Measurements from ENCODE around the gene TTLL12.

Gene TTLL12

GRCh38 chr22:43222262-43222661, 35.3 kb upstream of the TTLL12 start:
- H3K36me3 ChIP-seq (replicated peaks; ENCODE audit: insufficient read depth, low read length): no peaks in the 10 kb centered on the region
- no peak overlapping the region for H3K9ac ChIP-seq (ENCODE audit: low read length)
- H3K79me2 ChIP-seq (ENCODE audit: low read length): no peaks in the 10 kb centered on the region
- no peak for DNase-seq
- no peak overlapping the region for H3K27ac ChIP-seq (ENCODE audit: low read length)
- no peak overlapping the region for H3K4me2 ChIP-seq (ENCODE audit: low read depth, low read length)
- H3K27me3 ChIP-seq (replicated peaks; ENCODE audit: insufficient read depth, low read length): peaks cover 6% of the 10 kb centered on the region
- no peaks in the 10 kb centered on the region for H3F3A ChIP-seq (ENCODE audit: insufficient read depth, low read length)
- no peak overlapping the region for H3K4me3 ChIP-seq (ENCODE audit: low read length)
- H3K9me2 ChIP-seq (replicated peaks; ENCODE audit: insufficient read depth, low read length): no peaks in the 10 kb centered on the region
- no peak overlapping the region for H2AFZ ChIP-seq (ENCODE audit: low read length)
- TF ChIP-seq EZH2 (optimal IDR thresholded peaks at IDR 0.05; ENCODE audit: low read depth, low read length) (no peak), CTCF (IDR thresholded peaks at IDR 0.05; ENCODE audit: low read length) (no peak), EZH2phosphoT487 (IDR thresholded peaks at IDR 0.05; ENCODE audit: low read length) (no peak)
- H3K4me1 ChIP-seq (ENCODE audit: low read length): no peaks in the 10 kb centered on the region
- H4K20me1 ChIP-seq (ENCODE audit: insufficient read depth, low read length): no peaks in the 10 kb centered on the region
- H3K9me3 ChIP-seq (replicated peaks; ENCODE audit: insufficient read depth, low read length): no peaks in the 10 kb centered on the region

- H4K20me1 ChIP-seq (ENCODE audit: insufficient read depth, low read length): no peaks in the 10 kb centered on the region
- H3K27me3 ChIP-seq (replicated peaks; ENCODE audit: insufficient read depth, low read length): peaks cover 6% of the 10 kb centered on the region
- H2AFZ ChIP-seq (ENCODE audit: low read length): no peak overlapping the region
- H3K79me2 ChIP-seq (ENCODE audit: low read length): no peaks in the 10 kb centered on the region
- no peaks in the 10 kb centered on the region for H3K36me3 ChIP-seq (replicated peaks; ENCODE audit: insufficient read depth, low read length)
- TF ChIP-seq CTCF (IDR thresholded peaks at IDR 0.05; ENCODE audit: low read length) (no peak), EZH2 (optimal IDR thresholded peaks at IDR 0.05; ENCODE audit: low read depth, low read length) (no peak), EZH2phosphoT487 (IDR thresholded peaks at IDR 0.05; ENCODE audit: low read length) (no peak)
- DNase-seq: no peak
- no peak overlapping the region for H3K27ac ChIP-seq (ENCODE audit: low read length)
- H3K4me3 ChIP-seq (ENCODE audit: low read length): no peak overlapping the region
- H3K9me2 ChIP-seq (replicated peaks; ENCODE audit: insufficient read depth, low read length): no peaks in the 10 kb centered on the region
- no peaks in the 10 kb centered on the region for H3K4me1 ChIP-seq (ENCODE audit: low read length)
- H3K9ac ChIP-seq (ENCODE audit: low read length): no peak overlapping the region
- H3F3A ChIP-seq (ENCODE audit: insufficient read depth, low read length): no peaks in the 10 kb centered on the region
- H3K9me3 ChIP-seq (replicated peaks; ENCODE audit: insufficient read depth, low read length): no peaks in the 10 kb centered on the region
- no peak overlapping the region for H3K4me2 ChIP-seq (ENCODE audit: low read depth, low read length)
Measured at GRCh38 chr22:43220625-43221380, 33.9 kb upstream of the TTLL12 start.

GRCh38 chr22:43218786-43219185, 31.9 kb upstream of the TTLL12 start:
- no peaks in the 10 kb centered on the region for H3K79me2 ChIP-seq (ENCODE audit: low read length)
- H4K20me1 ChIP-seq (ENCODE audit: insufficient read depth, low read length): no peaks in the 10 kb centered on the region
- H3F3A ChIP-seq (ENCODE audit: insufficient read depth, low read length): no peaks in the 10 kb centered on the region
- H3K9me3 ChIP-seq (replicated peaks; ENCODE audit: insufficient read depth, low read length): no peaks in the 10 kb centered on the region
- no peak overlapping the region for H3K4me2 ChIP-seq (ENCODE audit: low read depth, low read length)
- H3K27ac ChIP-seq (ENCODE audit: low read length): no peak overlapping the region
- no peak overlapping the region for H3K9ac ChIP-seq (ENCODE audit: low read length)
- H3K9me2 ChIP-seq (replicated peaks; ENCODE audit: insufficient read depth, low read length): no peaks in the 10 kb centered on the region
- no peak overlapping the region for H3K4me3 ChIP-seq (ENCODE audit: low read length)
- H2AFZ ChIP-seq (ENCODE audit: low read length): no peak overlapping the region
- H3K27me3 ChIP-seq (replicated peaks; ENCODE audit: insufficient read depth, low read length): peaks cover 19% of the 10 kb centered on the region
- no peak for DNase-seq
- H3K36me3 ChIP-seq (replicated peaks; ENCODE audit: insufficient read depth, low read length): no peaks in the 10 kb centered on the region
- H3K4me1 ChIP-seq (ENCODE audit: low read length): no peaks in the 10 kb centered on the region
- no peak for TF ChIP-seq EZH2phosphoT487 (IDR thresholded peaks at IDR 0.05; ENCODE audit: low read length)
- TF ChIP-seq EZH2 (optimal IDR thresholded peaks at IDR 0.05; ENCODE audit: low read depth, low read length): no peak
- TF ChIP-seq CTCF (IDR thresholded peaks at IDR 0.05; ENCODE audit: low read length): no peak
